HG03575 (cell line): ENCODE results near the gene ACE.
"Not testable (repeated sequence)": the region's sequence is repeated elsewhere in the genome, so short reads cannot be mapped to it uniquely, and the experiment has no call there.

ENCODE experiments used
- ATAC-seq: cut with Tn5 transposase; IDR thresholded peaks from one replicate; pipeline ENCODE4 v1.9.1; 2021; ENCODE audit not compliant: unreplicated experiment, insufficient number of reproducible peaks, low FRiP score; ENCODE audit errors: extremely low read depth

Gene ACE

DNA sequence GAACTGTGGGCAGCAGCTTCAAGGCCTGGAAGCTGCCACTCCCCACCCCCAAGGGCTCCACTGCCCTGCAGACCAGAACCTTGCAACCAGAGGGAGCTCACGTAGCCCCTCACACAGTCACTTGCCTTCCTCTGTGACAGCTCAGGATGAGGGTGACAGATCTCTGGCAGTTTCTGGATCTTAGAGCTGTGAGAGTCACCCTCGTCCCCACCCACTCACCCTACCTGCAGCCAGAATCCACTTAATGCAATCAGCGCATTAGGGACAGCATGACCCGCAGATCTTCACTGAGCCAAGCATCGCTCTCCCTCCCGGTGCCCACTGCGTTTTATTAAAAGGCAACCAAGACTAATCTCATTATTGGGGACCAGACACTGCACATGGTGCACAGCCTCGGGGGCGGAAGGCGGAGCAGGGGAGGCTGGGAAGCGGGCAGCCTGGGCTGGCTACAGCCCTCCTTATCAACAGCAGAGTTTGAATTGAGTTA is 34.3 kb upstream of the ACE start:
- no peak for ATAC-seq

DNA sequence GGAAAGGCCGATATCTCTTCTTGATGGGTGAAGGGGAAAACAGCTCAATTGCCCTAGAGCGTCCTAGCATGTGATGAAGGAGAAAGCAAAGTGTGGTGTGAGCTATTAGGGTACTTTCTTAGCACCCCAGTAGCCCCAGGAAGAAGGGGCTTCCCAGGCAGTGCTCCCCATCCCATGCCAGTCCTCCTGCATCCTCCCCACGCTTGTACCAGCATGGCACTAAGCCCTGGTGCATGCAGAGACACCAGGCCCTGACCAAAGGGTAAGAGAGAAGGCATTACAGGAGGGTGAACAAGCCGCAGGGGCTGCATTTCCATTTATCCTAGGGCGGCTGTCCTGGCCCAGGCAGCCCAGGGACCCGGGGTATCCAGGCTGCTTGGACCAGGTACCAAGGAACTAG is 33.8 kb upstream of the ACE start:
- no peak for ATAC-seq

GRCh38 chr17:63444457-63444856 is 32.4 kb upstream of the ACE start:
- ATAC-seq: no peak

DNA sequence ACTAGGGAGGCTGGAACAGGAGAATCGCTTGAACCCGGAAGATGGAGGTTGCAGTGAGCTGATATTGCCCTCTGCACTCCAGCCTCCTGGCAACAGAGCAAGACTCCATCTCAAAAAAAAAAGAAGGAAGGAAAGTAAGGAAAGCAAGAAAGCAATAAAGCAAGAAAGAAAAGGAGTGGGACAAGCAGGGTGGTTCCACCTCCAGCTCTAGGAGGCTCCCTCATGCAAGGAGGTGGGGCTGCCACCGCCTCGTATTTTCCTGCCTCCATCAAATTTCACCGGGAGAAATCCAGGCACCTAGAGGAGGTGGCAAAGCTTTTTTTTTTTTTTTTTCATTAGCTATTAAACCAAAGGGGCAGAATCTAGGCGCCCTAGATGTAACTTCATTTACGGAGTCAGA is 31.8 kb upstream of the ACE start:
- no peak for ATAC-seq

- no peak for ATAC-seq
These were observed 31.3 kb upstream of the ACE start for GRCh38 chr17:63445571-63445953.

GRCh38 chr17:63445954-63446752 is 30.7 kb upstream of the ACE start, which contains the start of gene CYB561:
Gene CYB561, minus strand, starts transcription at chr17:63446306. Its CDS starts 8,759 bp downstream, at chr17:63437547.
- no peak for ATAC-seq

DNA sequence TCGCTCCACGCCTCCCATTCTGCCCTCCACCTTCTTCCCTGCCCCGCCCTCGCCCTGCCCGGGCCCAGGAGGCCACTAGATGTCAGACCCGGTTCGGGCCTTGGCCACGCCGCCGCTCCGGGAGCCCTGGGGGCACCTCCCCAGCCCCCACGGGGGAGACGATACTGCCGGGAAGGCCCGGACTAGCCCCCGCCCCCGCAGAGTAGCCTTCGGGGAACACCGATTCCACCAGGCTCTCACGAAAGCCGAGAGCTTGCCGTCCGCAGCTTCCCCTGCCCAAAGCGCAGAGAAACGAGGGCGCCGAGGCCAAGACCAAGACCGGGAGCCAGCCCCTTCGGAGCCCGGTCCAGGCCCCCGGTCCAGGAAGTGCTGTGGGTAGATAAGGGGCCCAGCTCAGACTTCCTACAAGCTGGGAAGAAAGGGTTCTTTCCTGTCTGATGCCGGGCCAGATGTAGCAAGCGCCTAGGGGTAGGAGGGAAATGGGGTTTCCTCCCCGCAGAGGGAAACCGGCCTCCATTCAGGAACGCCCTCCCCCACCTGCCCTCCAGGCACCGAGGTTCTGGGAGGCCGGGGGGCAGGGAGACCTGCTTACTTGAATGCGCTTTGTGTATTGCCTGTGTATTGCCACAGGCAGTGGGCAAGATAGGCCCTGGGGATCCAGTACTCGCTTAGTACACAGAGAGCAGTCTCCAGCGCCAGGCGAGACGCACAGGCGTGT is 29.9 kb upstream of the ACE start:
- no peak for ATAC-seq

GRCh38 chr17:63447471-63448009 is 29.3 kb upstream of the ACE start:
- no peak for ATAC-seq

DNA sequence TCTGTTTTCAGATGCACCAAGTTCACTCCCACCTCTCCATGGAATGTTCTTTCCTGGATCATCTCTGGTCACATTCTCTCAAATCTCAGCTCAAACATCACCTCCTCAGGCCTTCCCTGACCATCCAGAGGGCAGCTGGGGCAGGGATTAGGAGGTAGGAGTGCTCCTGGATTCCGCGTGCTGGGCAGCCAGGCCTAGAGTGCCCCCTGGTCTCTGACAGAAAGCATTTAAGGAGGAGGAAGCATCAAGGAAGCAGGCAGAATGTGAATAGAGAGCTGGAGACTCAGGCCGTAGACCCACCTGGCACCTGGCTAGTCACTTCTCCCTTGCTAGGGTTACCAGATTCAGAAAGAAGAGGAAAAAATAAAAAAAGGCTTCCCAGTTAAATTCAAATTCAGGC is 28.2 kb upstream of the ACE start:
- no peak for ATAC-seq

DNA sequence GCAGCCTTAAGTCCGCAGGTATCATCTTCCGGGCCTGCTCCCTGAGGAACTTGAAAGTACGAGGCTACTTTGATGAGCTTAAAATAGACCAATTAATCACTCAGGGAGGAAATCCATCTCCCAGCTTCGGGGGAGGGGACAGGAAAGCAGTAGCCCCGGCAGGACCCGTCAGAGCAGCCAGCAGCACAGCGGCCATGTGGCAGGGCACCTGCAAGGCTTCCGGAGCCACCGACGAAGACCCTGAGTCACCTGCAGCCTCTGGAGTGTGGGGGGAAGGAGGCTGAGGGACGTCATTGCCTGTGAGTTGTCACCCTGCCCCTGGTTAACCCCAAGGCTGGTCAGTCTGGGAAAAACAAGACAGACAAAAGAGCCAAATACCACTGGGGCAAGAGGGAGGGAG is 26.3 kb upstream of the ACE start:
- no peak for ATAC-seq

GRCh38 chr17:63451150-63451549 is 25.7 kb upstream of the ACE start:
- ATAC-seq: no peak

GRCh38 chr17:63452046-63452961 is 24.6 kb upstream of the ACE start:
- no peak for ATAC-seq

DNA sequence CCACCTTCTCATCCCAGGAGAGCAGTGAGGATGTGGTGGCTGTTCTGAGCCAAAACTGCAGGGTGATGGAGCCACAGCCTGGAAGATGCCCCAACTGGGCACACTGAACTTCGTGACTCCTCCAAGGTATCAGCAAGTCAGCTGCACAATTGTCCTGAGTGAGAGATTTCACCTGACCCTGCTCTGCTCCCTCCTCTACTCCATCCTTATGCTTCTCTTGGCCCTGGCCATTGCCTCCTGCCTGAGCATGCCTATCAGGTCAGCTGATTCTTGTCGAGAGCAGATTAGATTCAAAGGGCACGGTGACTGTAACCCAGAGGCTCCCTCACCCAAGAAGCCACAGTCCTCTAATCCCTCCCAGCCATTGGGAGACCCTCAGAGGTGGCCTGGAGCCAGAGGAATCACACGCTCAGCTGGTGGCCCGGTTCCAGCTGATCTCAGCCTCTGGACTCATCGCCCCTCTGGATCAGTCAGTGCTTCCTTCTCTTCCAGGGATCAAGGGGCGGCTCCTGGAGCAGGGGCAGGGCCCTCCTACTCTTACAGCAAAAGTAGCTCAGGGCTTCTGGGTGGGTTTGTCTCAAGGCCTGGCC is 23.8 kb upstream of the ACE start:
- ATAC-seq: no peak

GRCh38 chr17:63454357-63454756 is 22.5 kb upstream of the ACE start:
- ATAC-seq: not testable (repeated sequence)

DNA sequence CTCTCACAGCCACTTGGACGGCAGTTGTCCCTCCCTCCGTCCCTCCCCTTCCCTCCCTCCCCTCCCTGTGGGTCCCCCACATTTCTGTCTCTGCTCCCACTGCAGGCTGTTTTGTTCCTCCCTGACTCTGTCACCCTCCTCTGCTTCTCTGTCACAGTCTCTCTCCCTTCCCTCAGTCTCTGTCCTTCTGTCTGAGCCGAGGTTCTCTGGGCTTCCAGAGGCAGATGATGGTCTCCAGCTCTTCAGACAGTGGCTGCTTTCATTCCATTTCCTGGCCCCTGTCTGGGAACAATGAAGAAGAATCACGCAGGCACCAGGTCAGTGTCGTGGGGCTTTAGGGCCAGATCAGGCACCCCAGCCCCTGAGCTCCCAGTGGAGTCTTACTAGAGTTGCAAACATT is 21.9 kb upstream of the ACE start:
- ATAC-seq: no peak

DNA sequence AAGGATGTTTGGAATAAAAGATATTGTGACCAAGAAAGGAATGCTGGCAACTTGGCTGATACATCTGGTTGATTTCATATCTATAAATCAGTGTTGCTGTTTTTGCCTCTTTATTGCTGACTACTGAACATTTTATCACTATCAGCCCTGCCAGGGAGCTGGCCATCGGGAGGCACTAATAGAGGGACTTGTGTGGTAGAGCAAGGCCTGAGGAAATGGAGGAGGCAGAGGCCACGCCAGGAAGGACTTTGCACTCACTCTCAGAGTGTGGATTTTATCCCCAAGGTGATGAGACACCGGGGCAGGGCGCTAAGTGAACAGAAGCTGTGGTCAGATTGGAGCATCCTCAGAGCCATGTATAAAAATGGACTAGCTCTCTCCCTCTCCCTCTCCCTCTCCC is 21.4 kb upstream of the ACE start:
- ATAC-seq: no peak

- ATAC-seq: no peak
These were observed 18.4 kb upstream of the ACE start for GRCh38 chr17:63458478-63458877.

- no peak for ATAC-seq
These were observed 16.8 kb upstream of the ACE start for GRCh38 chr17:63460018-63460417.

GRCh38 chr17:63463771-63464170 is 13.1 kb upstream of the ACE start:
- ATAC-seq: no peak
